ENCODE data around the gene ARHGAP10.

Gene ARHGAP10

GRCh38 chr4:147772459-147772969 is 40.6 kb downstream of the ARHGAP10 start:
- Histone ChIP-seq H3K4me3 (ENCODE audit: low read depth, low read length) (no peak overlapping the region), H3K27me3 (no peaks in the 10 kb centered on the region), H3K36me3 (no peaks in the 10 kb centered on the region), H3K4me1 (peaks cover 32% of the 10 kb centered on the region), H3K9me3 (no peaks in the 10 kb centered on the region)
- DNase-seq = no peak
- no peak for TF ChIP-seq CTCF (IDR thresholded peaks at IDR 0.05; ENCODE audit: low read depth, low read length)

- Histone ChIP-seq H3K27me3 (no peaks in the 10 kb centered on the region), H3K4me3 (ENCODE audit: low read depth, low read length) (no peak overlapping the region), H3K4me1 (peaks cover 25% of the 10 kb centered on the region), H3K36me3 (no peaks in the 10 kb centered on the region), H3K9me3 (no peaks in the 10 kb centered on the region)
- DNase-seq = no peak
- no peak for TF ChIP-seq CTCF (IDR thresholded peaks at IDR 0.05; ENCODE audit: low read depth, low read length)
Observed at GRCh38 chr4:147773261-147774184, 41.6 kb downstream of the ARHGAP10 start.

- Histone ChIP-seq H3K36me3 (no peaks in the 10 kb centered on the region), H3K9me3 (no peaks in the 10 kb centered on the region), H3K4me3 (ENCODE audit: low read depth, low read length) (peak overlapping the region; percentile 25), H3K4me1 (peaks cover 25% of the 10 kb centered on the region), H3K27me3 (no peaks in the 10 kb centered on the region)
- TF ChIP-seq CTCF (IDR thresholded peaks at IDR 0.05; ENCODE audit: low read depth, low read length) = no peak
- peak; percentile 28 for DNase-seq
Observed at GRCh38 chr4:147776716-147777115, 44.8 kb downstream of the ARHGAP10 start.

- Histone ChIP-seq H3K4me1 (peaks cover 25% of the 10 kb centered on the region), H3K9me3 (no peaks in the 10 kb centered on the region)
Observed at GRCh38 chr4:147777456-147778091, 45.7 kb downstream of the ARHGAP10 start.

GRCh38 chr4:147778942-147779341 is 47.1 kb downstream of the ARHGAP10 start:
- Histone ChIP-seq H3K36me3 (no peaks in the 10 kb centered on the region), H3K27me3 (no peaks in the 10 kb centered on the region), H3K4me1 (peaks cover 18% of the 10 kb centered on the region), H3K4me3 (ENCODE audit: low read depth, low read length) (no peak overlapping the region), H3K9me3 (no peaks in the 10 kb centered on the region)
- no peak for TF ChIP-seq CTCF (IDR thresholded peaks at IDR 0.05; ENCODE audit: low read depth, low read length)
- DNase-seq = no peak

More at GRCh38 chr4:147777456-147778091, 45.7 kb downstream of the ARHGAP10 start:
- DNase-seq = no peak
- no peaks in the 10 kb centered on the region for H3K27me3 ChIP-seq
- H3K36me3 ChIP-seq = no peaks in the 10 kb centered on the region
- no peak overlapping the region for H3K4me3 ChIP-seq (ENCODE audit: low read depth, low read length)
- no peak for TF ChIP-seq CTCF (IDR thresholded peaks at IDR 0.05; ENCODE audit: low read depth, low read length)
